ENCODE data around the gene NAALADL2. TPM values are rescaled to one million over a fixed set of nuclear protein-coding genes. Genes with fewer than 3 reads are reported as not detected.

The NAALADL2 gene
- polyA plus RNA-seq (ENCODE audit: insufficient read length in 3 of 3), result 10 to 100 TPM; 17.2 to 18.3 (median 17.5) TPM
- long read RNA-seq, donor 1, result 0 reads
- long read RNA-seq, donor 2, result 0 reads
- long read RNA-seq, donor 3, result 0 reads
- long read RNA-seq, donor 4, result 0 reads
- long read RNA-seq, donor 5, result 0 reads
- long read RNA-seq, donor 6, result 0 reads
- long read RNA-seq, donor 7, result 0 reads
- long read RNA-seq, donor 8, result 0 reads
- long read RNA-seq, donor 9, result 0 reads
- long read RNA-seq, donor 10, partial matches to known transcripts, result 12 of 12 reads
- long read RNA-seq, donor 10, other reads (novel, unspliced or antisense), result 0 of 12 reads
- long read RNA-seq, donor 11, result 0 reads
- long read RNA-seq, donor 12, partial matches to known transcripts, result 0 of 1 reads
- long read RNA-seq, donor 12, other reads (novel, unspliced or antisense), result 0 of 1 reads
- long read RNA-seq, donor 13, result 0 reads
- long read RNA-seq, donor 14, result 0 reads
- long read RNA-seq, donor 15, result 0 reads
- long read RNA-seq, donor 16, partial matches to known transcripts, result 0 of 1 reads
- long read RNA-seq, donor 16, other reads (novel, unspliced or antisense), result 0 of 1 reads

DNA sequence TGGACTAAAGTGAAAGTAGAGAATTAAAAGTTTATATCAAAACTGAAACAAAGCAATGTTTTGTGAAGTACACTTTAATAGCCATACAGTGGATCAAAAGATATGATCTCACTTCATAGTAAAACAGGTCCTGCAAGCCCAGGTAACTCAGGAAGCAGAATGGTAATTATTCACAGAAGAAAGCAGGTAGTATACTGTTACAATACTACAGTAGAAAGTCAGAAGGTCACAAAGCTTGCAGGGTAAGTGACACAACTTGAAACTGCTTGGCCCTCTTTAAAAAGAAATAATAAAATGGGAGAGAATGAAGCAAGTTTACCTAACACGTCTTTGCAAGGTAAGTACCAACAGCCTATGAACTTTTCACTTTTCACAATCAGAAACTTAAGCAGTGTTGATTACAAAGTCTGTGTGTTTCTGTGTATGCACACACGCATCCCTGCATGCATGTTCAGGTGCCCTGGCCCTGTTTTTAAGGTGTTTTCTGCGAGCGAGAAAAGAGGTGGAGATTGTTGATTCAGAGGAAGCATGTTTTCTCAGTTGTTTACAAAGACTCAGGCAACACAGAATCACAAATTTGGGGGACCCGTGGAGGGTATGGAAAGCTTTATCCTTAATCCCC is at the start of gene NAALADL2:
Gene NAALADL2, plus strand, starts transcription at position 221 of the 622 bp plus-strand sequence.
- DNase-seq (ENCODE audit: extremely low read depth in 1 of 11, low read depth in 9 of 11, low spot score in 4 of 11), result peak in 6 of 11 donors; percentile 18 to 56 (median 40)

- peak in 1 of 11 donors; percentile 5 for DNase-seq (ENCODE audit: extremely low read depth in 1 of 11, low read depth in 9 of 11, low spot score in 4 of 11)
Measured at GRCh38 chr3:174810254-174810653, 48.9 kb upstream of the NAALADL2 start.

- DNase-seq (ENCODE audit: extremely low read depth in 1 of 11, low read depth in 9 of 11, low spot score in 4 of 11), result no peak
Measured at GRCh38 chr3:174812172-174812862, 46.8 kb upstream of the NAALADL2 start.

DNA sequence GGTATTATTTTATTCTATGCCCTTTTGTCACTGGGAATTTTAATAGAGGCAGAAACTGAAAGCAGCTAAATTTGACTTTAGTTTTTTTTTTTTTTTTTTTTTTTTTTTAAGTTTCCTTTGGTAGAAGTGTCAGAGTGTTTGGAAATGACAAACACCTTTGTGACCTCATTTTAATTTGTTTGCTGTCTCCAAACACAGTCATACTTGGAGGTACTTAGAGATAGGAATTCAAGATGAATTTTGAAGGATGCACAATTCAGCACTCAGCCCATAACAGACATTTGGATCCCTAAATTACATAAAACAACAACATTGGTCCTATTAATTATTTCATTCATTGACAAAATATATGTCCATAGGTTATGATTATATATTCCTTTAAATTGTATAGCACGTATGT is 43.4 kb upstream of the NAALADL2 start:
- DNase-seq (ENCODE audit: extremely low read depth in 1 of 11, low read depth in 9 of 11, low spot score in 4 of 11), result no peak

DNA sequence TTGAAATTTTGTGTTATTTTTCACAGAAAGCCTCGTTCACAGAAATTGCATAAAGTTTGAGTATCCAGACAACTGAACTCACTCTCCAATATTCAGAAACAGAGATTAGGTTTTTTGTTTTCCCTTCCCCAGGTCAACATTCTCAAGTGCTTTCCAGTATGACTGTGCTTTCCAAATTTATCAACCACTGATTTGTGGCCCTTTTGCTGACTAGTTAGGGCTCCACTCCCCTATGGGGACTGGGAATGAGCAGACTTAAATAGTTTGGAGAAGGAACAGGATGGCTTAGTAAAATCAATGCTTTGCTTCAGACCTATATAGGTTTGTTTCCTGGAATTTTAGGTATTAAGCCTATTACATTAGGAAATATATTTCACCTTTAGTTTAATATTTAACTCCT is 38.2 kb upstream of the NAALADL2 start:
- DNase-seq (ENCODE audit: extremely low read depth in 1 of 11, low read depth in 9 of 11, low spot score in 4 of 11), result no peak

DNA sequence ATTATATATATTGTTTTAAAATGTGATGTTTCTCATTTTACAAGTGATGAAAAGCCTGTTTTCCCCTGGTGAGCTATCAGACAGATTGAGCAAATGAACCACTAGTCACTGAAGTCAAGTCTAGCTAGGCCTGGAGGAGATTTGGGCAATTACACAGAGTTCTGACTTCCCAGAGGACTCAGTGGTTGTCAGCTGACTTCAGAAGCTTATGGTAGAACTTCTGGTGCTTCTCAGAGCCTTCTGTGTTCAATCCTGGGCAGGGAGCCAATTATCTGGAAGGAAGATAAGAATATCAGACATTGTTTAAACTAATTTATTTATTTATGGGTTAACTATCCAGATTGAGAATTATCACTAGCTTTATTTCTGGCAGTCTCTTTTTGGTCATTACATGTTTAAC is 37.7 kb upstream of the NAALADL2 start:
- DNase-seq (ENCODE audit: extremely low read depth in 1 of 11, low read depth in 9 of 11, low spot score in 4 of 11), result no peak

DNA sequence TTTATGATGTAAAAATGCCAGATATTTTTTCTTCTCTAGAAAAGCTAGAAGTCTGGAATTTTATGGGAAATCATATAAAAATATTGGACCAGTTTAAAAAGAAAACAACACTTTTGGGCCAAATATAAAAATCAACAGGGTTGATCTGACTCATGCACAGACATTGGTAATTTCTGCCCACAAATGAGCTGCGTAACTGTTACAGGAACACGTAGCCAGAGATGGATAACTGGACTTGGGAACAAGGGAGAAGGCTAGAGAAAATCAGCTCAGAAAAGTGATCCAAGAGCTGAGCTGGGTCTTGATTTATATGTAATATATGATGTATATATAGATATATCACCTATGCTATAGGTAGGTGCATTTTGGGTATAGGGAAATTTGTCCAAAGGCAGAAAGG is 36.8 kb upstream of the NAALADL2 start:
- no peak for DNase-seq (ENCODE audit: extremely low read depth in 1 of 11, low read depth in 9 of 11, low spot score in 4 of 11)

GRCh38 chr3:174826069-174826468 is 33.1 kb upstream of the NAALADL2 start:
- DNase-seq (ENCODE audit: extremely low read depth in 1 of 11, low read depth in 9 of 11, low spot score in 4 of 11), result no peak

- DNase-seq (ENCODE audit: extremely low read depth in 1 of 11, low read depth in 9 of 11, low spot score in 4 of 11), result no peak
Measured at GRCh38 chr3:174844746-174845145, 14.4 kb upstream of the NAALADL2 start.

DNA sequence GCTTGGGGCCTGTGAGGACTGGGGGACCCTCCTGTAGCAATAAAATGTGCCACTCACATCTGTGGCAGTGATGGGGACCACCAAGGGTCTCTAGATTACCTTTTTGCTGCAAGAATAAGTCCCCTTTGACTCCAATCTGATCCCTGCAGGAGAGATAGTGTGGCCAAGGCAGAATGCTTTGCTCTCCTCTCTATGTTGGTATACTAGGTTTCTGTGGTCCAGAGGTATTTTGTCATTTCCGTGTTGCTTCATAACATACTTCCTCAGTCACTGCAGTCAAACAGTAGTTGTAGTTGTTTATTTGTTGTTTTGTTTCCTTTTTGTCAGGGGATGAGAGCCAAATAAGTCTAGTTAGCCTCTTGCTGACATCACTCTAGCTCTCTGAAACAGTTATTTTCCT is 13.1 kb upstream of the NAALADL2 start:
- no peak for DNase-seq (ENCODE audit: extremely low read depth in 1 of 11, low read depth in 9 of 11, low spot score in 4 of 11)

- no peak for DNase-seq (ENCODE audit: extremely low read depth in 1 of 11, low read depth in 9 of 11, low spot score in 4 of 11)
Measured at GRCh38 chr3:174854987-174855386, 4.1 kb upstream of the NAALADL2 start.

- no peak for DNase-seq (ENCODE audit: extremely low read depth in 1 of 11, low read depth in 9 of 11, low spot score in 4 of 11)
Measured at GRCh38 chr3:174857301-174857700, 1.8 kb upstream of the NAALADL2 start.

DNA sequence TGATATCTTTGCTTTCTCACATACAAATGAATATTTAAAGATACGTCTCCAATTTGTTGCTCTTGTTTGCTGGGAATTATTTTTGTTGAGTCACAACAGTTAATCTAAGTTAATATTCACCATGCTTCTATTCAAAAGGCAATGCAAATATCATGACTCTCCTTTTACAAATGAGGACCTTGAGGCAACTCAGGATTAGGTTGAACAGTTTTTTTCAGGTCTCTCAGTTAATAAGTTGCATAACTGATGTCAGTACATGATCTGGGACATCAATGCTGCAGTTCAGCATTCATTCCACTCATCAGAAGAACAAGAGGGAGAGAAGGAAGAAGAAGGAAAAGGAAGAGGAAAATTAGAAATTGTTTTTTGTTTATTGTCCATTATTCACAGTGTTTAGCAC is 781 bp upstream of the NAALADL2 start:
- peak in 1 of 11 donors; percentile 17 for DNase-seq (ENCODE audit: extremely low read depth in 1 of 11, low read depth in 9 of 11, low spot score in 4 of 11)

DNA sequence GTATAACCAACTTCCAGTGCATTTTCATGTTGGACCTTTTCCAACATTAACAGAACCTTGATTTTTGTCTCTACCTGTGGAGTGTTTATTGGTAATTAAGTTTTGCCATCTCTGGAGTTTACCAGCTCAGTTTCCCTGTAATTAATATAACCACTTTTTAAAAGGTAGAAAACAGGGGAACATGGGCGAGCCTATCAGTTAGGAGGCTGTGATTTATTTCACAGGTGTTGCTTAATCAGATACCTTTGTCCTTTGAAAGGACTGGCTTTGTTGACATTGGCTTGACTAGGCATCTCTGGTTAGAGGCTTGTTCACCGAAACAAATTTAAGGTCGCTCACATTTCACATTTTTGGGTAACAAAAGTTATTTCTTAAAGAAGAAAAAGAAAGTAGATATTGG is 622 bp downstream of the NAALADL2 start:
- no peak for DNase-seq (ENCODE audit: extremely low read depth in 1 of 11, low read depth in 9 of 11, low spot score in 4 of 11)

DNA sequence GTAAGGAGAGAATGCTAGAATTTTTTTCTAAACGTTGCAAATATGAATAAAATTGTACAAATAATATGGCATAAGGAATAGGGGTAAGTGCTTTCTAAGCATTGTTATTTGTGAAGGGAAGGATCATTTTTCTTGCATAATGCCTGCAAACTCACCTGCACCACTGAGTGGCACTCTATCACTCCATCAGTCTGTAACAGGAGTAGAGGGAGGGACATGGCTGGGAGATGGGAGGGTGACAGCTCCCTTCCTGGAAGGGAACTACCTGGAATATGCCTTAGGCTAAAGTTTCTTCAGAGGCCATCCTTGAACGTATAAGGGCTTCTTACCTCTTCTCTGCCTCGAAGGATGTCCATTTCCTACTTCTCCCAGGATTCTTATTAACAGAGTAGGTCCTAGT is 3.0 kb downstream of the NAALADL2 start:
- DNase-seq (ENCODE audit: extremely low read depth in 1 of 11, low read depth in 9 of 11, low spot score in 4 of 11), result peak in 2 of 11 donors; percentile 3 to 13

- DNase-seq (ENCODE audit: extremely low read depth in 1 of 11, low read depth in 9 of 11, low spot score in 4 of 11), result no peak
Measured at GRCh38 chr3:174862666-174863065, 3.5 kb downstream of the NAALADL2 start.

DNA sequence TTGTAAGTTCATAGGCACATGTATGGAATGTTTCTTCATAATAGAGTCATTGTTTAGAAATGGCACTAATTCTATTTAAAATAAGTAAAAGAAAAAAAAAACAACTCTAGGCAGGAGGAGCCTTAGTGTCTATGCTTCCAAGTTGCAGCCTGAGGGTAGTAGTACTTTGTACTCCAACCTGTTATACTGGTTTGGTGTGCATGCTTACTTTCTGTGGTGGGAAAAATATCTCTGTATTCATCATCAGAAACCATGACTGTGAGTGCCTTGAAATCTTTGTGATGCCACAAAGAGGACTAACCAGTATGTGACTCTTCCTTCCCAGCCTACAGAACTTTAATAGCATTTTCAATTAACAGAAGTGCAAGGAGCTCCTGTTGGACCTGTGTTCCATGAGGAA is 4.4 kb downstream of the NAALADL2 start:
- peak in 2 of 11 donors; percentile 1 to 14 for DNase-seq (ENCODE audit: extremely low read depth in 1 of 11, low read depth in 9 of 11, low spot score in 4 of 11)

DNA sequence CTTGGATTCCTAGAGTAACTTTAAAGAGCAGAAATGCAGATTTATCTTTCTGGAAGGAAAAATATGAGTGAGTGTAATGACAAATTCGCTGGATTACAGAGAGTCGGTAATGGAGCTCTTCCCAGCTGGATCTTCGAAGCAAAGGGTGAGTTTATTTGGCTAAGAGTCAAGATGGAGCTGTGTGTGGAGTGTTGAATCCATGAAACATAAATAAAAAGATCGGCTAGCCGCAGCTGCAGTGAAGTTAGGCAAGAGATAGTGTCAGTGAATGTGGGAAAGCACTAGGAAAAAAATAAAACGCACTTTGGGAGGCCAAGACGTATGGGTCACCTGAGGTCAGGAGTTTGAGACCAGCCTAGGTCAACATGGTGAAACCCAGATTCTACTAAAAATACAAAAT is 10.3 kb downstream of the NAALADL2 start:
- no peak for DNase-seq (ENCODE audit: extremely low read depth in 1 of 11, low read depth in 9 of 11, low spot score in 4 of 11)

DNA sequence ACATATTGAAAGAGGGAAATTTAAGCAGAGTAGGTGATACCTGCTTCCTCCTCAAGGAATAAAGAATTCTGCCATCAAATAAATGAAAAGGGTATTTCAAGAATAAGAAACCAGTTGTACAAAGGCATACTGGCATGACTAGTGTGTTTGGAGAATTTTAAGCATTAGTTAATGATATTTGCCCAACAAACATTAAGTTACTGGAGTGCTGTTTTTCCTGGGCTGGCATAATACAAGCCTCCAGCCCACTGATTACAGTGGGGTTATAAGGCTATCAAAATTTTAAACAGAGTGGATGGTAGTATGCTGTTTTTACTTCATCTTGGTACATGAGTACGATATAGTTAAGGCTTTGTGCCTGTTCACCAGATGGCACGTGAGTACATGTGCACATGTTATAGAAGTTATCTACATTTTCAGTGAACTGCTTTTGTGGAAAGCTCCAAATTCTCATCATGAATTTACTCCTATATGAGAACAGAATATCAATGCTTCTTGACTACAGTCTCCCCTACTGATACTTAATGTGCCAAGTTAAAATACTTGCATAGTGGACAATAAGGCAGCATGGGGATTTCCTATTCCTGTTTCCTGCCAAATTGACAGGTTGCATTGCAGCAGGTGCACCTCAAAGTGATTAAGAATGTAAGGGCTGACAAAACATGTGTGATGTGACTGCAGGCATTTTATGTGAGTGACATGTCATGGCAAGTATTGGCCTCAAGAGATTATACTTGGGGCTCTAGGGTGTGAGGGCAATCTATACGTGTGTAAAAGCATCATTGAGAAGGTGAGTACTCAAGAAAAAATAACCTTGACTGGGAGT is 14.9 kb downstream of the NAALADL2 start:
- no peak for DNase-seq (ENCODE audit: extremely low read depth in 1 of 11, low read depth in 9 of 11, low spot score in 4 of 11)
